HG03342 (cell line): ENCODE results near the gene APBA3.

Experiments used
- ATAC-seq: cut with Tn5 transposase; IDR thresholded peaks from one replicate; pipeline ENCODE4 v1.9.1; 2021; ENCODE audit warnings: mild to moderate bottlenecking, moderate library complexity; ENCODE audit not compliant: unreplicated experiment

APBA3 gene

DNA sequence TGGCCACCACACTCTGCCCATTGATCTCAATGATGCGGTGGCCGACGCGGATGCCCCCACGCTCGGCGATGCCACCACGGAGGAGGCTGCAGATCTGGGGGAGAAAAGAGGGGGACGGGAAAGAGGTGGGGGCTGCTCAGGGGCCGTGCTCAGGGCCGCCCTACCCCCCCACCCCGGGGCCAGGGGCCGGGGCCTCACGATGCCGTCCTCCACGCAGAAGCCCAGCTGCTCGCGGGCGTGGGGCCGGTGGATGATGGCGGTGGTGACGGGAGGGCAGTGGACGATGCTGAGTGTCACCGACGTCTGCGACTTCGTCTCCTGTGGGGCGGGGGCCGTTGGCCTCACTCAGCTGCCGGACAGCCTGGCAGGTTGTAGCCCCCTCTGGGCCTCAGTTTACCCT lies 10.3 kb downstream of the APBA3 start:
- no peak for ATAC-seq

DNA sequence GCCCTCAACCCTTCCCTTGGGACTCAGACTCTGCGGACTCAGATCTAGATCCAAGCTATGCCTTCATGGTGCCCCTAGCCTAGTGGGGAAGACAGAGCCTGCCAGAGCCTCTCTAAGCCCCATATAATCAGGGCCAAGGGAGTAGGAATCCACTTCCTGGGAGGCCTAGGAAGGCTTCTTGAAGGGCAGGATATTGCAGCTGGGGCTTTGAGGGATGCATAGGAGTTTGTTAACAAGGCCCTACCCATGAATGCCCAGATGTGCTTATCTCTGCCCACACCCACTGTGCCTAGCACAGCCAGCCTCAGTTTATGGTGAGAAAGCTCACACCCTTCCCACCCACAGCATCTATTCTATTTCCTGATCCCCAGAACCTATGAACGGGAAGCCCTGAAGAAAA lies 11.3 kb downstream of the APBA3 start:
- ATAC-seq: no peak

DNA sequence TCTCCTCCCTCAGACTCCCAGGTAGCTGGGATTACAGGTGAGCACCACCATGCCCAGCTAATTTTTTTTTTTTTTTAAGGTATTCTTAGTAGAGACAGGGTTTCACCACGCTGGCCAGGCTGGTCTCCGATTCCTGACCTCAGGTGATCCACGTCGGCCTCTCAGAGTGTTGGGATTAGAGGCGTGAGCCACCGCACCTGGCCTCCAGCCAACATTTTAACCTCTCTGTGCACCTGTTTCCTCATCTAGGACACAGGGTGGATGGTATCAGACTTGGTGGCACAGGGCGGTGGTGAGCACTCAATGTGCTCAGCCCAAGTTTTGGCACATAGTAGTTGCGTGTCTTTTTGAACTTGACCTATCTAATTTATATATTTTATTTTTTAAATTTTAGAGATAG lies 12.5 kb downstream of the APBA3 start:
- no peak for ATAC-seq

DNA sequence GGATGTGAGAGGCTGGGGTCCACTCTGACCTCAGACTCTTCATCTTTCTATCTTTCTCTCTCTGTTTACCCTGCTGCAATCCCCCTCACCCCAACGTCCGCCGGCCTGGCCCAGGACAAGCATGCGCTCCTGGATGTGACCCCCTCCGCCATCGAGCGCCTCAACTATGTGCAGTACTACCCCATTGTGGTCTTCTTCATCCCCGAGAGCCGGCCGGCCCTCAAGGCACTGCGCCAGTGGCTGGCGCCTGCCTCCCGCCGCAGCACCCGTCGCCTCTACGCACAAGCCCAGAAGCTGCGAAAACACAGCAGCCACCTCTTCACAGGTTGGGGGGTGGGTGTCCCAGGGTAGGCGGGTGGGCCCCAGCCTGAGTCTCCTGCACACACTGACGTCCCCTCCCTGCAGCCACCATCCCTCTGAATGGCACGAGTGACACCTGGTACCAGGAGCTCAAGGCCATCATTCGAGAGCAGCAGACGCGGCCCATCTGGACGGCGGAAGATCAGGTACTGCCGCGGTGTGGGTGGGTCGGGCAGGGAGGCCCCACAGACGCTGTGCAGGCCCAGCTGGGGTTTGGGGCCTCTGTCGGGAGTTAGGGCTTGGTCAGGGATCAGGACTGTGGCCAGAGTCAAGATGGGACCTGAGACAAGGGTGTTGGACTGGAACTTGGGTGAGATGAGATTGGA lies 15.0 kb downstream of the APBA3 start:
- no peak for ATAC-seq

DNA sequence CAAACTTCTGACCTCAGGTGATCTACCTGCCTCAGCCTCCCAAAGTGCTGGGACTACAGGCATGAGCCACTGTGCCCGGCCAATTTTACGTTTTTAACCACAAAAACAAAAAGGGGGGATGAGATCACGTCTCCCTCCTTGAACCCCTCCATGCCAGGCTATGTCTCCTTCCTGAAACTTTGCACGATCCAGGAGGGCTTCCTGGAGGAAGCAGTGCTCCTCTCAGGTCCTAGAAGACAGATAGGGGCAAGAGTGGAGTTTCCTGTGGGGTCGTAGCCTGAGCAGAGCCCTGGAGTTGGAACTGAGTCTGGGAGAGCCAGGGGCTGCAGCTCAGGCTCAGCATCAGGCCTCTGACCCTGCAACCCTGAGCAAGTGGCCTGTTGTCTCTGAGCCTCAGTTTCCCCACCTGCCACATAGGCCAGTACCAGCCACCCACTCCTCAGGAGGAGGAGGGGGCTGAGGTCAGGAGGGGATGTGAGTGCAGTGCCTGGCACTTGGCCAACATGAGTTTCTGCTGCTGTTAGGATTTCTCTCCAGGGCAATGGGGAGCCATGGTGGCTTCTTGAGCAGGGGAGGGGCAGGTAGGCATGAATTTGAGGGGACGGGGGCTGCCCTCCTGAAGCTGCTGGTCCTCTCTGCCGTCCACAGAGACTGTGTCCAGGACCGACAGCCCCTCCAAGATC lies 16.0 kb downstream of the APBA3 start:
- no peak for ATAC-seq

DNA sequence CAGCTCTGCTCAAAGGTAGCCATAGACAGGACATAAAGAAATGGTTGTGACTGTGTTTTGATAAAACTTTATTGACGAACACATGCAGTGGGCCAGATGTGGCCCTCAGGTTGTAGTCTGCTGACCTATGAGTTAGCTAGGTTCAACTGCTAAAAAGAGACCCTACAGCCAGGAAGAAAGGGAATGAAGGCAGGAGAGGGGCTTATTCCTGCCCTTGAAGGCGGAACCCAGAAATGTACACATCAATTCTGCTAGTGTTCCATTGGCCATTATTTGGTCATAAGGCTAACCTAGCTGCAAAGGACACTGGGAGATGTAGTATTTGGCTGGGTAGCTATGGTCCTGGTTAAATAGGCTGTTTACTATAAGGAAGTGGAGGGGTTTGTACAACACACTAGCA lies 18.0 kb downstream of the APBA3 start:
- no peak for ATAC-seq

DNA sequence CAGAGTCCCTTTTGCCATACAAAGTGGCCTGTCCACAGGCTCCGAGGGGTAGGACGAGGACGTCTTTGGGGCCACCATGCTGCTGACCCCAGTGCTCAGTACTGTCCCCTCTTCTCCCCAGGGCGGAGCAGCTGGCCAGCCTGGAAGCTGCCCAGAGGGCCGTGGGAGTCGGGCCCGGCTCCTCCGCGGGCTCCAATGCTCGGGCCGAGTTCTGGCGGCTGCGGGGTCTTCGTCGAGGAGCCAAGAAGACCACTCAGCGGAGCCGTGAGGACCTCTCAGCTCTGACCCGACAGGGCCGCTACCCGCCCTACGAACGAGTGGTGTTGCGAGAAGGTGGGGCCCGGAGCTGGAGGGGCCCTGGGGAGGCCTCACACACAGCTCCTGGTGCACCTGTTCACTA lies 21.1 kb downstream of the APBA3 start:
- no peak for ATAC-seq

DNA sequence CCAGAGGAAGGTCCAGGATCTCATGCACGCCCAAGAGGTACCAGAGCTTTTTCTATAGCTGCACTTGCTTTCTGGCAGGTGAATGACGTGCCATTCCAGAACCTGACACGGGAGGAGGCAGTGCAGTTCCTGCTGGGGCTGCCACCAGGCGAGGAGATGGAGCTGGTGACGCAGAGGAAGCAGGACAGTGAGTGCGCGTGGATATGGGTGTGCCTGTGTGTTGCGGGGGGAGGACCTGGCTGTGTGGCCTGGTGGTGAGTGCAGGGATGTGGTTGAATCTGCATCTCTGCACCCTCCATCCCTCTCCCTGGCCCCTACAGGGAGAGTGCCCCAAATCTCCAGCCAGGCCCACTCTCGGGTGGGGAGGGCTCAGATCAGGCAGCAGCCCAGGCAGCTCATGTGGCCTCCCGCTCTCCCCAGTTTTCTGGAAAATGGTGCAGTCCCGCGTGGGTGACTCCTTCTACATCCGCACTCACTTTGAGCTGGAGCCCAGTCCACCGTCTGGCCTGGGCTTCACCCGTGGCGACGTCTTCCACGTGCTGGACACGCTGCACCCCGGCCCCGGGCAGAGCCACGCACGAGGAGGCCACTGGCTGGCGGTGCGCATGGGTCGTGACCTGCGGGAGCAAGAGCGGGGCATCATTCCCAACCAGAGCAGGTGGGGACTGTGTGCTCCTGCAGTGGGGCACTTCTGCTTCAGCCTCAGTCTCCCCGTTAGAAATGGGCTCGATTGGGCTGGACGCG lies 22.8 kb downstream of the APBA3 start:
- ATAC-seq: no peak

DNA sequence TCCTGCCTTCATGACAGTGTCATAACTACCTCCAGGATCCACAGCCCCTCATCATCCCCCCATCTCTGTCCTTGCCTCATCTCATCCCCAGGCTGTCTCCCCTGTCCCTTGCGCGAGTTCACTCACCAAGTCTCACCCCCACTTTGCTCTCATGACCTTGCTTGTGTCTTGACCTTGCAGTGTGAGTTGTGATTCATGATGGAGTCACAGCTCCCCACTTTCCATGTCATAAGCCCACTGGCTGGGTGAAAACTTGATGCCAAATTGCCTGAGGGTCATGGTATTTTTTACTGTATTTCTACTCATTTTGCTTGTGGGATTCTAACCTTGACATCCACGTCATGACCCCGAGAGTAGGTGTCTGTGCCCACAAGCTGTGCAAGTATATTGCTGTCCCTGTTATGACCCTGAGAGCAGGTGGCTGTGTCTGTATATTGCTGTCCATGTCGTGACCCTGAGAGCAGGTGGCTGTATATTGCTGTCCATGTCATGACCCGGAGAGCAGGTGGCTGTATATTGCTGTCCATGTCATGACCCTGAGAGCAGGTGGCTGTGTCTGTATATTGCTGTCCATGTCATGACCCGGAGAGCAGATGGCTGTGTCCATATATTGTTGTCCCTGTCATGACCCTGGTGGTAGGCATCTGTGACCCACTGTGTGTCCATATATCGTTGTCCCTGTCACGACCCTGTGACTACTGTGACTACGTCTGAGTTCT lies 23.8 kb downstream of the APBA3 start:
- ATAC-seq: no peak

DNA sequence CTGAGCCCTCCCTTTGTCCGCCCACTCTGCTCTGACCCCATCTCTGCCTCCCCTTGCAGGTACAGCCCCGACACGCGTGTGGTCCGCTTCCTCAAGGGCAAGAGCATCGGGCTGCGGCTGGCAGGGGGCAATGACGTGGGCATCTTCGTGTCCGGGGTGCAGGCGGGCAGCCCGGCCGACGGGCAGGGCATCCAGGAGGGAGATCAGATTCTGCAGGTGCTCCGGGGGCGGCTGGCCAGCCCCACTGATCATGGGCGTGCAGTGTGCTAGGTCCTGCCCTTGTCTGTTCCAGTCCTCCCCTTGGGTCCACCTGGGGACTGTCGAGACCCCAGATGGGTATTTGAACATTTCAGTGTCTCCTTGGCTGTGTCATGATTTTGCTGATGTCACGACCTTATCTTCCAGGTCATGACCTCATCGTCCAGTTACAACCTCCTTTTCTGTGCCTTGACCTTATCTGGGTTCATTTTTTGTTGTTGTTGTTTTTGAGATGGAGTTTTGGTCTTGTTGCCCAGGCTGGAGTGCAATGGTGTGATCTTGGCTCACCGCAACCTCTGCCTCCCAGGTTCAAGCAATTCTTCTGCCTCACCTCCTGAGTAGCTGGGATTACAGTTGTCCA lies 25.3 kb downstream of the APBA3 start:
- ATAC-seq: no peak

DNA sequence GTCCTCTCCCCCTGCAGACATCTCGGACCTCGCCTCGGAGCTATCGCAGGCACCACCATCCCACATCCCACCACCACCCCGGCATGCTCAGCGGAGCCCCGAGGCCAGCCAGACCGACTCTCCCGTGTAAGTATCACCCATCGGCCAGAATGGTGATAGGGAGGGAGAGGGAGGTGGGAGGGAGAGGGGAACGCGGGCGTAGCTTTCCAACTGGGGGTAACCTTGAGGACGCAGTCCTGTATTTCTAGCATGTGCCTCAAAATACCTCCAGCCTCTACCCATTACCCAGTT lies 27.2 kb downstream of the APBA3 start:
- no peak for ATAC-seq

DNA sequence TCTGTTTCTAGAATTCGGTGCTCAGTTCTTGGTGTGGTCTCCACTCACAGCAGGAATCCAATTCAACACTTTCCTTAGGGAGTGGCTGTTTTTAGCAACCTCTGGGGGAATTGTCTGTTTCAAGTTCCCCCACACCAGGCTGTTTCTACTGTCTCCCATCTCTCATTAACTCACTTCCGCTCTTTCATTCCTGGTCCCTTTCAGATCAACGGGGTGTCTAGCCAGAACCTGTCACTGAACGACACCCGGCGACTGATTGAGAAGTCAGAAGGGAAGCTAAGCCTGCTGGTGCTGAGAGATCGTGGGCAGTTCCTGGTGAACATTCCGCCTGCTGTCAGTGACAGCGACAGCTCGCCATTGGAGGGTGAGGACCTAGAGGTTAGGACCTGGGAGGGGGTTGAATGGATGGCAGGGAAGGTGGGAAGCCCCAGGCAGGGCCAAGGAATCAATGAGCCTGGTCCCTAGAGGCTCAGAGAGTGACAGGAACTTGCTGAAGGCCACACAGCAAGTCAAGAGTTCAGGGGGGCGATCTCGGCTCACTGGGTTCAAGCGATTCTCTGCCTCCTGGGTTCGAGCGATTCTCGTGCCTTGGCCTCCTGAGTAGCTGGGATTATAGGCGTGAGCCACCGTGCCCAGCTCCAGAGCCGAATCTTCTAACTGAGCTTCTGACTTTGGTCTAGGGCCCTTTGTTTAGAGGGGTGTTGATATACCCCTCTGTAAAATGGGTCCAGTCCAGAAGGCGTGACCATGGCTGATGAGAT lies 27.8 kb downstream of the APBA3 start:
- ATAC-seq: no peak

DNA sequence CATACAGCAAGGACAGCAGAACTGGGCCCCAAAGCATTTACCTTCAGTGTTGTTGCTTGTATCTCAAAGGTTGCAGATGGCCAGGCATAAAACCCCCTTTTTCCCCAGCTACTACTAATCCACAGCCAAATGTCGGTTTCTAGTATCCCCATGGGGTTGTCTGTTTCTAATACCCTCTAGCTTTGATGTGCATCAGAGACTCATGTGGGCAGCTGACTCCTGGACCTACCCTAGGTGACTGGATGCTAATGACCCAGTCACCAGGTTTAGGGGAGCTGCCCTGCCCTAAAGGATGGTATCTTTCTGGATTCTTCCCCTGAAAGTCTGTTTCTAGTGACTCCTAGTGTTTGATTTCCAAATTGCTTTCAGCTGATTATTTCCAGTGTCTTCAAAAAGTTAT lies 29.4 kb downstream of the APBA3 start:
- no peak for ATAC-seq

DNA sequence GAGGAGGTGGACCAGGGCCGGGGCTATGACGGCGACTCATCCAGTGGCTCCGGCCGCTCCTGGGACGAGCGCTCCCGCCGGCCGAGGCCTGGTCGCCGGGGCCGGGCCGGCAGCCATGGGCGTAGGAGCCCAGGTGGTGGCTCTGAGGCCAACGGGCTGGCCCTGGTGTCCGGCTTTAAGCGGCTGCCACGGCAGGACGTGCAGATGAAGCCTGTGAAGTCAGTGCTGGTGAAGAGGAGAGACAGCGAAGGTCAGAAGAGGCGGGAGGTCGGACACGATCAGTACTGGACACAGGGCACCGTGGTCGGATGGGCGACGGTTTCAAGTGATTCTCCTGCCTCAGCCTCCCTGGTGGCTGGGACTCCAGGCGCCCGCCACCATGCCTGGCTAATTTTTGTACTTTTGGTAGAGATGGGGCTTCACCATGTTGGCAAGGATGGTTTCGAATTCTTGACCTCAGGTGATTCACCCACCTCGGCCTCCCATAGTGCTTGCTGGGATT lies 31.0 kb downstream of the APBA3 start:
- no peak for ATAC-seq

DNA sequence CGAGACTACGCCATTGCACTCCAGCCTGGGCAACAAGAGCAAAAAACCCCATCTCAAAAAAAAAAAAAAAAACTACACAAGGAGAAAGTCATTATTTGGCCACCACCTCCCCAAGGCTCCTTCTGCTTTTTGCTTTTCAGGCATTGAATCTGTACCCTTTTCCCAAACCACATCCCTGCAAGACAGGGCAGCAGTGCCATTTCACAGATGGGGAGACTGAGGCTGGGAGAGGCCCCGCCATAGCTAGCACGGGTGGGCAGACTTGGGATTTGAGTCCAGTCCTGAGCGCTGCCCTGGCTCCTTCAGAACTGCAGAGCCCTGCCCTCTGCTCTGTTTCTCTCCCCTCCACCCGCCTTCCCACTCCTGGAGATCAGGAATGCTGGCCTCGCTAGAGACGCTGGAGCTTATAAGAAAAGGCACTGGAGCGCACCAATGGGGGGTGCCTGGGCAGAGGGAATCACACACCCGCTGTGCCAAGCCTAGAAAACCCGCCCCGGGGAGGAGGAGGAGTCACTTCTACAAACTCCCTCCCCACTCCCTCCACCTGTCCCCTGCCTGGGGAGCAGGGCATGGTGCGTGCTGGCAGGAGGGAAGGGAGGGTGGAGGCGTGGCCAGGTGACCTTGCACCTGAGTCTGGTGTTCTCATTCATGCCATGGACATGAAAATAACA lies 35.7 kb downstream of the APBA3 start:
- ATAC-seq: no peak

DNA sequence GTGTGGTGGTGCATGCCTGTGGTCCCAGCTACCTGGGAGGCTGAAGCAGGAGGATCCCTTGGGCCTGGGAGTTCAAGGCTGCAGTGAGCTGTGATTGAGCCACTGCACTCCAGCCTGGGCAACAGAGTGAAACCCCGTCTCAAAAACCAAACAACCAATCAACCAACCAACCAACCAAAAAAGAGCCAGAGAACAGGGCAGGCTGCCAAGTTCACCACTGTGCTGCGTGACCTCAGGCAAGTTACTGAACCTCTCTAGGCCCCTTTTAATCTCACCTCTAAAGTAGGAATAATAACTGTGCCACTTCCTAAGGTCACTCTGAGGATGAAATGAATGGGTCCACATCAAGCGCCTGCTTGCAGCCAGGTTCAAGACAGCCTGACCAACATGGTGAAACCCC lies 36.4 kb downstream of the APBA3 start:
- no peak for ATAC-seq

DNA sequence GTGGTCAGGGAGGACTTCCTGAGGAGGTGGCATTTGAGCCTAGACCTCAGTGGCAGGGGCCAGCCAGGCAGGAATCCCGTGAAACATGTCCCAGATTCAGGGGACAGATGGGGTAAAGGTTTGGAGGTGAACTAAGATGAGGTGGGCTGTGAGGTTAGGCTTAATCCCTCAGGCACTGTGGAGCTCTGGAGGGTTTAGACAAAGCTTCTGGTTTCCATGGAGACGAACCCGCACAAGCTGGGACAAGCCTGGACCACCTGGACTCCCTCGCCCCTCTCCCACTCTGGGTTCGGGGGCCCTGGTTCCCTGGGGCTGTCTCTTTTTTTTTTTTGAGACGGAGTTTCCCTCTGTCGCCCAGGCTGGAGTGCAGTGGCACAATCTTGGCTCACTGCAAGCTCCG lies 37.6 kb downstream of the APBA3 start:
- ATAC-seq: no peak

DNA sequence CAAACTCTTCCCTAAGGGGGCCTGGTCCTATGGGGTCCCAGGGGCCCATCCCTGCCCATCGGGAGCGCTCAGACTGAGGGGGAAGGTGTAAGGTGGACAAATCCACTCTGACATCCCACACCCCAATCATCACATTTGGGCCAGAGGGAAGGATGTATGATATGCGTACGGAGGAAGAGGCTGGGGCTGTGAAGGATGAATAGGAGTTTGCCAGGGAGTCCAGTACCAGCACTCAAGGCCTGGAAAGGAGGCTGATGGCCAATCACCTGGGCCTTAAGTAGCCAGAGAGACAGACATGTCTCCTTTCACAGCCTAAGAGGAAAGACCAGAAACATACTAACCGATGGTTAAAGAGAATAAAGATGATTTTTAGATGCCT lies 38.4 kb downstream of the APBA3 start:
- no peak for ATAC-seq

DNA sequence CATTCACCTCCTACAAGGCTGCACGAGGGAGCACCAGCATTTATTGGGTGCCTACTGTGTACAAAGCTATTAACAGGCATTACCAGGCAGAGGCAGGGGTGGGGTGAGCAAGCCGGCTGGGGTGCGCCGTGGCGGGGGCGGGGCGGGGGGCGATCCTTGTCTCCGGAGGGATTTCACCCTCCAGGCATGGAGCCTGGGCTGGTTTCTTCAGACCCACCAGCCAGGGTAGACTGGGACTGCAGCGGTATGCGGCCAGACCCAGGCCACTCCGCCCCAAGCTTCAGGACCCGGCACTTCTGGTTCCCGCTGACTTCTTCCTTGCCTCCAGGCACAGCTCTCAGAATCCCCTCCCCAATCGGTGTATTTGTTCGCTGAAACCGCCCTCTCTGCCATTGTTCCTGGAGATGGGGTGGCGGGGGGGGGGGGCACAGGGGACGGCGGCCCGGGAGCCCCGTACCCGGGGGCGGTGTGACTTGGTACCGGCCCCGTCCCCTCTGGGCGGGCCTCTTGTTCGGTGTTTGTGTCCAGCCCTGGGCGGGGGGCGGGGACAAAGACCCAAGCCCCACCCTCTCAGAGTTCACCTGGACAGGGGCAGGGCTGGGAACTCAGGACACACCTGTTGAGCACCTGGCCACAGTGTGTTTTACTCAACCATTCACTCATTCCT lies 38.9 kb downstream of the APBA3 start:
- ATAC-seq: no peak
